GM15510 (cell line): Measurements from ENCODE around the gene ZKSCAN8.
A peak's percentile ranks its signal among the peaks of the same experiment; 100 is the strongest.

Experiments used
- POLR2A ChIP-seq: IDR thresholded peaks from 3 replicates; pipeline ENCODE4 v1.6.1; 2011; ENCODE audit warnings: borderline replicate concordance; ENCODE audit not compliant: insufficient read length; ENCODE audit errors: extremely low read depth

Gene ZKSCAN8

DNA sequence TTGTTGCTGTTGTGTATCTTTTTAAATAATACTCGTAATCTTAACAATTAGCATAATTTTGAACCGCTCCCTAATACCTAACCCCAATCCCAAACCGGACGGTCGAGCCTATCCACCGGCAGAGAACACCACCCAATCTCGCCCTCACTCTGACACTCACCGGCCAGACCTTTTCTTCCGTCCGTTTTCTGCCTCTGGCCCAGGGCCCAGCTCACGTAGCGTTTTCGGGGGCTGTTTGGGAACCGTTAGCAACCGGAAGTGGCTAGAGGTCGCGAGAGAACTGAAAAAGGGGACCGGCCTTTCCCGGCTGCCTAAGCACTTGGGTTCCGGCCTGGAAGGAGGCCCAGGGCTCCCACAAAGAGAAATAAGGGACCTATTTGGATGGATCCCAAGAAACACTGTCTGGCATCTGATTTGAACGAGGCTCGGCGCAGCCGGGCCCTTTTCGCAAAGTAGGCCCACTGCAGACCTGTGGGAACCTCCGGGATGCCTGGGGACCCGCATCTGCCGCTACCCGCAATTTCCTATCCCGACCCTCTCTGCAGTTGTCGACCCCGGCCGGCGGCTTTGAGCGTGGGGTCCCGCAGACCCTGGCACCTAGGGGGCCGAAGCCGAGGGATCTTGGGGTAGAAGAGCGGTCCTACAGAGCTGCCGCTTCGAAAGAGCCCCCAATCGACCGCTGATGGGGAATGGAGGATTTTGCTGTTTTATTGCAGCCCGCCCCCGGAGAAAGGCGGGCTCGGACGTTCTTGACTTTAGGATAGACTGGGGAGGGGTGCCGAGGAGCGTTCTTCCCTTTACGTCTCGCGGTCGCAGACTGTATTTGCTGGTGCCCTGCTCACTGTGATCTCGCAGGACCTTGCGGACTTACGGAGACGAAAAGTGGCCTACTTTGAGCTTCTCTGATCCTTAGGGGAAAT, 4.8 kb upstream of the ZKSCAN8 start:
- peak; percentile 70 for TF ChIP-seq POLR2A

GRCh38 chr6:28137505-28137981, 4.1 kb upstream of the ZKSCAN8 start:
- TF ChIP-seq POLR2A: no peak

DNA sequence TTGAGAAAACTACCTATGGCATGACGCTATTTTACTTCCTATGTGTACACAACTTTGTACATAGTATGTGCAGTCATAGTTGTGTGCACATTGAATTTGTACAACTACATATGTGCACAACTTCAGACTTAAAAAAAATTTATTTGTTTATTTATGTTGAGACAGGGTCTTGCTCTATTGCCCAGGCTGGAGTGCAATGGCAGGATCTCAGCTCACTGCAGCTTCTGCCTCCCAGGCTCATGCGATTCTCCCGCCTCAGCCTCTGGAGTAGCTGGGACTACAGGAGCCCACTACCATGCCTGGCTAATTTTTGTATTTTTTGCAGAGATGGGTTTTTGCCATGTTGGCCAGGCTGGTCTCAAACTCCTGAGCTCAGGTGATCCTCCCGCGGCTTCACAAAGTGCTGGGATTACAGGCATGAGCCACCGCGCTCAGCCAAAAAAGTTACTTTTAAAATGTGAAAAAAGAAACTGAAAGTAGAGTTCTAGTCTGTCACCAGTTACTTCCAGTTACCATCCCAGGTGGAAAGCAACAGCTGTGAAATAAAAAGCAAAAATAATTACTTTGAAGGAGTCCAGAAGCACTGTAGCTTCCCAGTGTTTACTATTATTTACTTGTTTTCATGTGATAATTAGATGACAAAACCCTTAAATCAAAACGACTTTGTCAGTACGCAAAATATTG, 1.7 kb upstream of the ZKSCAN8 start:
- TF ChIP-seq POLR2A: no peak

DNA sequence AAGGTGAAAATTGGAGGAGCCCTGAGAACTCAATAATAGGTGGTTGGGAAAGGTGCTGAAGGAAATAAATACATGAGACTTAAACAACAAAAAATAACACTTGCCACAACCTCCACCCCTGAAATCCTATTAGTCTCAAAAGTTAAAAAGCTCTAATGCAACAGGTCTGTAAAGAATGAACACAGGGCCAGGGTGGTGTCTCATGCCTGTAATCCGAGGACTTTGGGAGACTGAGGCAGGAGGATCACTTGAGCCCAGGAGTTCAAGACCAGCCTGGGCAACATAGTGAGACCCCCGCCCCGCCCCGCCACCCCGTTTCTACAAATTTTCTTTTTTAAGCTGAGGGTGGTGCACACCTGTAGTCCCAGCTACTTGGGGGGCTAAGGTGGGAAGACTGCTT, 1.1 kb upstream of the ZKSCAN8 start:
- TF ChIP-seq POLR2A: no peak

DNA sequence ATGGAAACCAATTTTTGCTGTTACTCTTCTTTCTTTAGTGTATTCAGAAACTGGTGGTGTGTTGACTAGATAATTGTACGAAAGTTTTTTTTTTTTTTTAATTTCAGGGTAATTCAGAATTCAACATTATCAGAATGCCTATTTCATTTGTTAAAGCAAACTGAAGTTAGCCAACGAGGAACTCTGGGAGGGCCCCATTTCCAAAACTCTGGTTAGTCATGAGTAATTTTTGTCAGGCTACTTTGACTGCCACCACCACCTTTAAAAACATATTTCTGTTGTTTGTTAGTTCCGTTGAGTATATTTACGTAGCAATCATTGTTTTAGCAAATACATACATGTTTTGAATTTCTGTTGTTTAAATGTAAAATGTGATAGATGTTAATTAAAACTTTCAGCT, 763 bp downstream of the ZKSCAN8 start:
- TF ChIP-seq POLR2A: no peak

DNA sequence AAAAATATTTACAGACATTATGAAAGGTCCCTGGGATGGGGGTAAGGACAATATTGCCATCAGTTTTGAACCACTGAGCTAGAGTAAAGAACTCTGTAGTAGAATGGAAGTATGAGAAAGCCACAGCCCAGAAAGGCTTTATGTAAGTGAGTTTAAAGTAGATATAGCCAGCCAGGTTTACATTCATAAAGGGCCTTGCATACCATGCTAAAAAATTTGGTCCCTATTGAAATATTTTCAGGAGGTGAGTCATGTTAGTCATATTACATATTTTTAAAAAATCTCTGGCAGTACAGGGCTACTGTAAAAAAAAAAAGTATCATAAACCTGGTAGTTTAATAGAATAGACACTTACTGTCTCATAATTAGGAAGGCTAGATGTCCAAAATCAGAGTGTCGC, 3.5 kb downstream of the ZKSCAN8 start:
- no peak for TF ChIP-seq POLR2A

DNA sequence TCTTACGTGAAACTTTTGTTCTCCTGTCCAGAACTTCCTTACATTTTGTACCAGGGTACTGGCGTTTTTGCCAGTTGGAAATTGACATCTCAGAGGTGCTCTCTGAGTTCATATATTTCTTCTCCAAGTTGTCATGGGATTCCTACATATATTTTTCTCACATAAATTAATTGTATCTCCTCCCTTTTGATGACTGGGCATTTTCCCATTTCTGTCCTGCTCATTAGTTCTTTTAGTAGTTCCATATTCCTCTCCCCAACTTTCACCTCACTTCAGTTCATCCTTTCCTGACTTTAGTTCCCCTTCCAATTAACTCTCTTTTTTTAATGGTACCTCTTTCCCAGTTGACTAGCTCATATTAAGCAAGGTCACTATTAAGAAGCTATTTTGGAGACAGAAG, 10.8 kb downstream of the ZKSCAN8 start:
- no peak for TF ChIP-seq POLR2A

- TF ChIP-seq POLR2A: no peak
These were observed 11.9 kb downstream of the ZKSCAN8 start for GRCh38 chr6:28153546-28153945.

GRCh38 chr6:28154357-28154756, 12.7 kb downstream of the ZKSCAN8 start:
- no peak for TF ChIP-seq POLR2A

DNA sequence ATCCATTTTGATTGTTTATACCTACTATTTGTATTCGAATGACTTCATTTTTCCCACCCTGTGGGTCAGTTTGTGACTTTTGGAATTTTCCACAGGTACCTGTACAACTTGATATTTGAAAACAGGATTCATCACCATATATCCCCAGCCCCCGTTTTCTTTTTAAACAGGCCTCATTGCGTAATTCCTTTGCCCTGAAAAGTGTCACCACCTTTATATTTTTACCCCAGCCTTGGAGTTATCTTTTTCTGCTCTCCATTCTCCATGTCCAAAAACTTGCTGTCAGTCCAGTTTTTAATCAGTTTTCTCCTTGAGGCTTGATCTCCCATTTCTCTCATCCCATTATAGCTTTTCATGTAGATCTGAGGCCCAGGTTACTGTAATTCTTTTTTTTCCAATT, 16.6 kb downstream of the ZKSCAN8 start:
- TF ChIP-seq POLR2A: no peak

DNA sequence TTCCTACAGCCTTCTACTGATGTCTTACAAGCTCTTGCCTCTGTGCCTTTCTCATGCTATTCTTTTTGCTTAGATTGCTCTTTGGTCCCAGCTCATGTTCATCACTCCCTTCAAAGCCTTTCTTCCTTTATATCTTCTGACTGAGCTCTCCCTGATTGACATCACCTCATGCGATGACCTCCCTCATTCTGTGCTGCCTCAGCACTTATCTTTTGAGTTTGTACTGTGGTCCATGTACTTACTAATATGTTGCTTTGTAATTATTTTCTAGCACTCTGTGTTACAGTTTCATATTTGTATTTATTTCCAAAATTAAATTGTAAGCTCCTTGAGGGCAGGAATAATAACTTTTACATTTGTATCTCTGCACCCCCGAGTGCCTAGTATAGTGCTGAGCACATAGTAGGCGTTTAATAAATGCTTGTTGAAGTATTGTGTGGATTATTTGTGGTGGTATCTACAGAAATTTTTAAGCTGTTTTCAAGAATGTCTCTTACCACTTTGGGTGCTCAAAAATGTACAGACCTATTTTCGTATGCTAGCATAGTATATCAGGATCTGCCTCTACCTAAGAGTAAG, 17.4 kb downstream of the ZKSCAN8 start:
- no peak for TF ChIP-seq POLR2A

DNA sequence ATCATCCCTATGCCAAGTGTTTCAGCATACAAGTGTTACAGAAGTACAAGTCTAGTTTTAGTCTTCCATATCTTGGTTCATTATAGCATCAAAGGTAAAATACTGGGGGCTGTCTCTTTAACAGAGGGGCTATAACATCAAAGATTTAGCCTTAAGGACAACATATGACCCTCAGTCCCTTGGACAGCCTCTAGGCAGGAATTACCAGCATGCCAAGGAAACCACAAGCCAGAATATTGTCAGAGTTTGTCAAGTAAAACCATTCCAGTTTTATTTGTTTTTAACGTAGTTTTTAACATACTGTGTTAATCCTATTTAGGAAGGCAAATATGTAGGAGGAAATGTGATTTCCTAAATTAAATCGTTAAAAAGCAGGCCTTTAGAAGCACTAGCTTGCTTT, 18.6 kb downstream of the ZKSCAN8 start:
- TF ChIP-seq POLR2A: no peak

GRCh38 chr6:28161410-28162079, 19.9 kb downstream of the ZKSCAN8 start:
- TF ChIP-seq POLR2A: peak; percentile 77

GRCh38 chr6:28165563-28165962, 23.9 kb downstream of the ZKSCAN8 start:
- TF ChIP-seq POLR2A: no peak

DNA sequence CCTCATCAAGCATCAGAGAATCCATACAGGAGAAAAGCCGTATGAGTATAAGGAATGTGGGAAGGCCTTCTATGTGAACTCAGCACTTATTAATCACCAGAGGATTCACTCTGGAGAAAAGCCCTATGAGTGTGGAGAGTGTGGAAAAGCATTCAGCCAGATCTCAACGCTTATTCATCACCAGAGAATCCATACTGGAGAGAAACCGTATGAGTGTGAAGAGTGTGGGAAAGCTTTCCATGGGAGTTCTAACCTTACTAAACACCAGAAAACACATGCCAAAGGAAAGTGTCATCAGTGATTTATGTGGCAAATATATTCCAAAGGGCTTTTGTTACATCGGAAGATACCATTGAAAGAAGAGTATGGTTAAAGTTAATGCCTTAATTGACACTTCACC, 25.4 kb downstream of the ZKSCAN8 start:
- no peak for TF ChIP-seq POLR2A
